Activated gamma-delta T cell treated with Interleukin-2 at 50 U/mL for 16 hours (primary cell): Measurements from ENCODE around the gene HAVCR1.
"Not testable (repeated sequence)": the region's sequence is repeated elsewhere in the genome, so short reads cannot be mapped to it uniquely, and the experiment has no call there.

Experiments used
- DNase-seq: peaks from one replicate; pipeline ENCODE4 v3.0.0-alpha.2; 2020

The HAVCR1 gene

GRCh38 chr5:157059093-157059539 lies at the start of gene HAVCR1:
HAVCR1 (minus strand) TSS chr5:157059116; CDS start chr5:157057943, 1,173 bp downstream.
- no peak for DNase-seq

DNA sequence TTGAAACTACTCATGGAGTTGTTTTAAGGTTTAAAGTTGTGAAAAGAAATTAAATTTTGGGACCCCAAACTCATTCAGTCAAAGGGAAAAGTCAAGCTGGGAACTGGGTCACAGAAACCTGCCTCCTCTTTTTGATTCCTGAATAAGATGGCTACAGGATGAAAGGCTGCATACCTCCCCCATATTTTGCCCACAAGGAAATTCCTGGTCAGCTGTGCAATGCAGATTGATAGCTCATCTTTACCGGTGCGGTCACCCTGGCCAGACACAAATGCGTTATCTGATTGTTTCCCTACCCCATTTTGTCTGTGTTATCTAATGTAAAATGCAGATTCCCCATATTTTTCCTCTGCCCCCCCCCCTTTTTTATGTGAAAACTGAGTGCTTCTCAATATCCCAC lies 48.6 kb upstream of the HAVCR1 start:
- no peak for DNase-seq

DNA sequence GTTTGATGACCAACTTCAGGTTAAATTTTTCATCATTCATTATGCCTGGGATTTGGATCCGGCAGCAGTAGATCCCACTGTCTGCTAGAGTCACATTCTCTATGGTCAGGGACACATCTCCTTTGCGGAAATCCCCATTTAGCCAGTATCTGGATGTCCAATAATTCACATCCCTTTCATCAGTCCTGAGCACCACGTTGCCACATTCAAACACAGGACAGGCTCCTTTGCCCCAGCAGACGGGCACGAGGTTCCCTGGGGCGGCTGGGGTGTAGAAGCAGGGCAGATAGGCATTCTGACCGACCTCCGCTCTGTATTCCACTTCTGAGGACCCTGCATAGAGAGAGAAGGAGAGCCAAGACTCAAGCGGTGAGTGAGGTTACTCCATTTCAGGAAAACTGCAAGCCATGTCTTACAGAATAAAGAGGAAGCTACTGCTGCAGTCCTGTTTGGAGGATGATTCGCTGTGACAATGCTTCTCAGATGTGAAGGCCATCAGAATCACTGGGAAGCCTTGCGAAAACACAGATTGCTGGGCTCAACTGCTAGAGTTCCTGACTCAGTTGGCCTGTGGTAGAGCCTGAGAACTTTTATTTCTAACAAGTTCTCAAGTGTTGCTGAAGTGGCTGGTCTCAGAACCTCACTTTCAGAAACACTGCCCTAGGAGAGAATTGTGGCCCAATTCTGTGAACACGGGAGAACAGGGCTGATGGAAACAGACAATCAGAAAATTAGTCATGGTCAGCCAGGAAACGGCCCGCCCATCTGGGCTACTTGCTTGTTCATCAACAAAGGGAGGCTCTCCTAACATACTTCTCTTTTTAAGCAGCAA lies 47.9 kb upstream of the HAVCR1 start:
- DNase-seq: no peak

DNA sequence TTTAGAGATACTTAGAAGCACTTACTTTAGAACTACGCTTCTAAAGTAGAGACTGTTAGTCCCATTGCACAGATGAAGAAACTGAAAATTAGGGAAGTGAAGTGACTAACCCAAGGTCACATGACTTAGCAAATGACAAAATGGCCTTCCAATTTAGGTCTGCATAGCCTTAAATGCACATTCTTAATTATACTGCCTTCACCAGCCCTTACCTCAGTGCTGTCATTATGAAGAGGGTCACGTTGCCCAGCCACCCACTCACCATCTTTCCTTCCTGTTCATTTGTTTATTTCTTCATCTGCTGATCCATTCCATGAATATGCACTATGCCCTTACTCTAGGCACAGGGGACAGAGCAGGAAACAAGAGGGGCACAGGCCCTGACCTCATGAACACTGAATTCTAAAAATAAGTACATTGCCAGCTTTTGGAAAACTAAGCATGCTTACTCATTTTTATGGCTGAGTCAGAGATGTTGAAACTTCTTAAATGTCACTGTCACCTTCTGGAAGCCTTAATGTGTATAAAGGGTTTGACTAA lies 41.3 kb upstream of the HAVCR1 start:
- DNase-seq: no peak

DNA sequence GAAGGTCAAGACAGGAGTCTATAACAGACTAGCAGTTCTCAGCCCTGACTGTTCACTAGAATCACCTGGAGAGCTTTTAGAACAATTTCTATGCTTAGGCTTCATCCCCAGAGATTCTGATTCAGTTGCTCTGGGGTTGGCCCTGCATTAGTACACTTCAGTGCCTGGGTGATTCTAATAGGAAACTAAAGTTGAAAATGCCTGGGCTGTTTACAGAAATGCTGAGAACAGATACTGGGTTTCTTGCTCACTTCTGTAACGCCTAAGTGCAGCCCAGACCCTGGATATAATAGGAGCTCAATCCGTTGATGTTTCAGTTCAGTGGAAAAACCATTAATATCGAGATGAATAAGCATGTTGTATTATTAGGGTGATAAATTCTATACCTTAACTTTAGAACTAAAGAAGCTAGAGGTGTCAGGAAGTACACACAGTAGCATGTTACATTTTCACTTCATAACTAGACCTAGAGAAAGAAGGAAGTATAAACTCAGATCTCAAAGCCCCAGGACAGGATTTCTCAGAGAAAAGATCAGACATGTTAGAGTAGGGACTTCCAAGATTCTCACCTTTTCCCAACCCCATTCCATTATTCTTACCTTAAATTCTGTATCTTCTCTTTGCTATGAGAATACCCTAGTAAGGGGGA lies 29.6 kb upstream of the HAVCR1 start:
- no peak for DNase-seq

GRCh38 chr5:157086751-157087359 lies 27.9 kb upstream of the HAVCR1 start:
- DNase-seq: no peak

GRCh38 chr5:157085930-157086329 lies 27.0 kb upstream of the HAVCR1 start:
- DNase-seq: no peak

- no peak for DNase-seq
These were observed 21.4 kb upstream of the HAVCR1 start for GRCh38 chr5:157080286-157080685.

DNA sequence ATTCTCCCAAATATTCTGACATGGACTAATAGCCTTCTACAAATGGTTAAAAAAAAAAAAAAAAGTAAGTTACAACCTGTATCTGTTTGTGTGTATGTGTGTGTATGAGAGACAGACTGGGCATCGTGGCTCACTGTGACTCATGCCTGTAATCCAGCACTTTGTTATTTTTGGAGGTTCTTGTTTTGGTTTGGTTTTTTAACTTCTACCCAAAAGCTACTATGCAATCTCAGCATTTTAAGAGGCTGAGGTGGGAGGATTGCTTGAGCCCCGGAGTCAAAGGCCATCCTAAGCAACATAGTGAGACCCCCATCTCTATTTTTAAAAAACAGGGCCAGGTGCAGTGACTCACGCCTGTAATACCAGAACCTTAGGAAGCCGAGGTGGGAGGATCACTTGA lies 17.6 kb upstream of the HAVCR1 start:
- no peak for DNase-seq

- DNase-seq: no peak
These were observed 13.6 kb upstream of the HAVCR1 start for GRCh38 chr5:157072508-157072907.

DNA sequence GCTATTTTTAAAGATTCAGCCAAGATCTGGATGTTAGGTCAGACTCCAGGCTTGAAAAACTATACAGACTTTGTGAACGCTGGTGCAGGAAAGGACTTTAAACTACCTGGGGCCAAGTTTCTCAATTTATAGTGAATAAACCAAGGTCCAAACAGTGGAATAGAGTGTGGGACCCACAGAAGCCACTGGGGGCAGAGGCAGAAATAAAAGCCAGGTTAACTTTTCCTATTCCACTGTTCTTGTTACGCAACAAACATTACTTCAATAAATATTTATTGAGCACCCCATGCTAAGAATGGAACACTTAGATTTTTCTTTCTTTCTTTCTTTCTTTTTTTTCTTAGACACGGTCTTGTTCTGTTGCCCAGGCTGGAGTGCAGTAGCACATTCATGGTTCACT lies 11.0 kb upstream of the HAVCR1 start:
- DNase-seq: no peak

DNA sequence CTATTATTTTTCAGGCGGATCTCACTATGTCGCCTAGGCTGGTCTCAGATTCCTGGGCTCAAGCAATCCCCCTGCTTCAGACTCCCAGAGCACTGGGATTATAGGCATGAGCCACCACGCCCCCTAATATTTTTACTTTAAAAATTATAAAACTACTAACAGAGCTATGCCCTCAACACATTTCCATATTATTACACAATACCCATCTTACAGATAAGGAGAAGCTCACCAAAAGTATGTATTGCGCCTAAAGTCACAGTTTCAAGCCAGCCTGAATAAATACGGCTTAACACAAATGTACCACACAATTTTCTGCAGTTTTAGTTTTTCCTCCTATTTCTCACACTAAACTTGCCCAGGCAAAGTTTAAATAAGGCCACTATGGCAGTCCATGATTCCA lies 9.9 kb upstream of the HAVCR1 start:
- no peak for DNase-seq

- no peak for DNase-seq
These were observed 9.4 kb upstream of the HAVCR1 start for GRCh38 chr5:157068339-157068738.

GRCh38 chr5:157067005-157067404 lies 8.1 kb upstream of the HAVCR1 start:
- DNase-seq: no peak

DNA sequence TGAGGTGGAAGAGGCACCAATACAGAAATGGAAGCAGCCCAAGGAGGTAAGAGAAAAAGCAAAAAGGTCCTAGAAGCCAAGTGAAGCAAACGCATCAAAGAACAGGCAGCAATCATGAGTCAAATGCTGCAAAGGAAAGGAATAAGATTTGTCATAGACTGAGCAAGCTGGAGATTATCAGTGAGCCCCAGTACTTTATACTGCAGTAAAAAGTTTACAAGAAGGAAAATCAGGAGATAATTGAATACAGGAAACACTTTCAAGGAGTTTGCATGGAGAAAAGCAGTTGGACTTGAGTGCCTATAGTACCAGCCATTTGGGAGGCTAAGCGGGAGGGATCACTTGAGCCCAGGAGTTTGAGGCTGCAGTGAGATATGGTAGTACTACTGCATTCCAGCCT lies 7.2 kb upstream of the HAVCR1 start:
- no peak for DNase-seq

DNA sequence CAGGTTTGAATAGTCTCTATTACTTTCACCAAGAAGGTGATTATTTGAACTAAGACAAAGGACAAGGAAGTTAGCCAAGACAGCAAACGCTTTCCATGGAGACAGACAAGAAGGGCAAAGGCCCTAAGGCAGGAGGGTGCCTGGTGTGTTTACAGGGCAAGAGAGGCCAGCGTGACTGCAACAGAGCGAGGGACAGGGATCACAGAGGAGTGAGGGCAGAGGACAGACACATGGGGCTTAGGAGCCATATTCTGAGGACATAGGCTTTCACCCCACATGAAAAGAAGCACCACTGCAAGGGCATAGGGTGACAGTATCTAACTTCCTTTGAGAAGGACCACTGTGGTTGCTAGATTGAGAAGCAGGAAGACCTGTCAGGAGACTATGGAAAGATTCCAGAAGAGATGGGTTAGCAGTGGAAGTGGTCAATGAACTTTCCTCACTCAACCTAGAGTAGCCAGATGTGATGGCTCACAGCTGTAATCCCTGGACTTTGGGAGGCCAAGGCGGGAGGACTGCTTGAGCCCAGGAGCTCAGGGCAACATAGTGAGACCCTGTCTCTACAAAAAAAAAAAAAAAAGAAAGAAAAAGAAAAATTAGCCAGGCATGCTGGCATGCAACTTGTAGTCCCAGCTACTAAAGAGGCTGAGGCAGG lies 5.0 kb upstream of the HAVCR1 start:
- no peak for DNase-seq

DNA sequence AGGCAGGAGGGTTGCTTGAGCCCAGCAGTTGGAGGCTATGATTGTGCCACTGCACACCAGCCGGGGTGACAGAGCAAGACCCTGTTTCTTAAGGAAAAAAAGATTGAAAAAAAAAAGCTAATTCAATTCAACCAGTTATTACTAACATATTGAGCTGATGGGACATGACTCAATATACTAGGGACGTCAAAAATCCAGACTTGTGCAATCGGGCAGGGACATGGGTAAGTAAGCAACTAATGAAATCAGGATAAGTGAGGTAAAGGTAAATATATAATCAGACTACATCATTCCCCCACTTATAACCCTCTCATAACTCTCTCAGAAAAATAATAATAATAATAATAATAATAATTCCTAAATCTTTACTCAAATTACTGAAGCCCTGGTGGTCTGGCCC lies 975 bp upstream of the HAVCR1 start:
- no peak for DNase-seq

GRCh38 chr5:157057459-157058370 lies 1.2 kb downstream of the HAVCR1 start:
- DNase-seq: no peak

DNA sequence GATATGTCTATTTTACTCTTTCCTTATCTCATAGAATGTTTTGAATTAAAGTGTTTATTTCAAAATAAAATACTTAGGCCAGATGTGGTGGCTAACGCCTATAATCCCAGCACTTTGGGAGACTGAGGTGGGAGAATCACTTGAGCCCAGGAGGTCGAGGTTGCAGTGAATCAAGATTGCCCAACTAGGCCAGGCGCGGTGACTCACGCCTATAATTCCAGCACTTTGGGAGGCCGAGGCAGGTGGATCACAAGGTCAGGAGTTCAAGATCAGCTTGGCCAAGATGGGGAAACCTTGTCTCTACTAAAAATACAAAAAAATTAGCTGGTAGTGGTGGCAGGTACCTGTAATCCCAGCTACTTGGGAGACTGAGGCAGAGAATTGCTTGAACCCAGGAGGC lies 2.1 kb downstream of the HAVCR1 start:
- DNase-seq: not testable (repeated sequence)

- DNase-seq: no peak
These were observed 7.2 kb downstream of the HAVCR1 start for GRCh38 chr5:157051604-157052245.

GRCh38 chr5:157050050-157050449 lies 8.9 kb downstream of the HAVCR1 start:
- no peak for DNase-seq

GRCh38 chr5:157049605-157050004 lies 9.3 kb downstream of the HAVCR1 start:
- no peak for DNase-seq
